Astrocyte of the spinal cord (primary cell): ENCODE data around the gene PCSK5.

Experiments used
- DNase-seq: peaks from one replicate; pipeline ENCODE4 v3.0.0; 2011; ENCODE audit warnings: low read depth, low spot score
- H3K4me3 ChIP-seq: 2 replicates; pipeline ENCODE4 v1.5.1; 2011; ENCODE audit warnings: low read depth, mild to moderate bottlenecking, low read length, moderate library complexity
- CTCF ChIP-seq: IDR thresholded peaks from 2 replicates; pipeline ENCODE4 v1.5.1; 2012; ENCODE audit warnings: low read depth, mild to moderate bottlenecking, low read length, inconsistent platforms
- in situ Hi-C: cut with HindIII; loops from 2 replicates; pipeline ENCODE4 v1.10.0; 2017; ENCODE audit warnings: low sequenced_read_pairs

The PCSK5 gene

DNA sequence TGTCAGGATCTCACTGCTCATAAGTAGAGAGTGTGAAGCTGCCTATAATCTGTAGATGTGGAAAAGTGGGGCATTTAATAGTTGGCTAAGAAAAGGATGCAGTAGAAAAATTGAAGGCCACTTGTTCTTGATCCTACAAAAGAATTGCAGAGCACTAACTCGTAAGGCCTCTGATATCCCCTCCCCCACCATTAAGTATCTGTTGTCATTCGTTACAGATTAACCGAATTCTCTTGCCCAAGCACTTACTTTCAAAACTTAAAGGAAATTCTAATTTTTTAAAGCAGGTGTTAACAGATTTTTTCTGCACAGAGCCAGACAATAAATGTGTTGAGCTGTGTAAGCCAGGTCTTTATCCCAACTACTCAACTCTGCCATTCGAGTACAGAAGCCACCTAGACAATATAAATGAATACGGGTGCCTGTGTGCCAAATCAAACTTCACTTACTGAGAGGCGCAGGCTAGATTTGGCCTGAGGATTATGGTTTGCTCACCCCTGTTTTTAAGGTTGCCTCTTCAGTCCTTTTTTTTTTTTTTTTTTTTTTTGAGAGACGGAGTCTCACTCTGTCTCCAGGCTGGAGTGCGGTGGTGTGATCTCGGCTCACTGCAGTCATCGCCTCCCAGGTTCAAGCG, 268.9 kb downstream of the PCSK5 start:
- no peak for TF ChIP-seq CTCF
- in situ Hi-C loops, result no loop called here
- no peak overlapping the region for H3K4me3 ChIP-seq
- DNase-seq, result no peak

- peak; percentile 12 for DNase-seq
- no peak overlapping the region for H3K4me3 ChIP-seq
- in situ Hi-C loops, result no loop called here
- TF ChIP-seq CTCF, result no peak
Observed at GRCh38 chr9:76161106-76161505, 270.6 kb downstream of the PCSK5 start.

DNA sequence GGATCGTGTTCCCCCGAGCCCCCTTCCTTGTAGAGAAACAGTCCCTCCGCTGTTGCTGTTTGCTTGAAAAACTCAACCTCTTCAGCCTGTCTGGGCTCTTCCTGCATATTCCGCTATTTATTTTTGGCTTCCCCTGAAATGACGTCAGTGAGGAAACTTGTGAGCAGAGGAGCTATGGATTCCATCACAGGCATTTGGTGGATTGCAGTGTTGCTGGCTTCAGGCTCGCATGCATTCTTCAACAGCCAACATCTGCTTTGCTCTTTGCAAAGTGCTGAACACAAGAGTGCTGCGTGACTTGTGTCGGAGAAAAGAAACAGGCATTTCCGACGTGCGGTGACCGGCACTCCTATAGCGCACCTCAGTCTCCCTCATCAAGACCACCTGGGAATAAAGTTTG, 271.1 kb downstream of the PCSK5 start:
- peak; percentile 74 for DNase-seq
- no peak for TF ChIP-seq CTCF
- no peak overlapping the region for H3K4me3 ChIP-seq
- in situ Hi-C loops, result no loop called here

DNA sequence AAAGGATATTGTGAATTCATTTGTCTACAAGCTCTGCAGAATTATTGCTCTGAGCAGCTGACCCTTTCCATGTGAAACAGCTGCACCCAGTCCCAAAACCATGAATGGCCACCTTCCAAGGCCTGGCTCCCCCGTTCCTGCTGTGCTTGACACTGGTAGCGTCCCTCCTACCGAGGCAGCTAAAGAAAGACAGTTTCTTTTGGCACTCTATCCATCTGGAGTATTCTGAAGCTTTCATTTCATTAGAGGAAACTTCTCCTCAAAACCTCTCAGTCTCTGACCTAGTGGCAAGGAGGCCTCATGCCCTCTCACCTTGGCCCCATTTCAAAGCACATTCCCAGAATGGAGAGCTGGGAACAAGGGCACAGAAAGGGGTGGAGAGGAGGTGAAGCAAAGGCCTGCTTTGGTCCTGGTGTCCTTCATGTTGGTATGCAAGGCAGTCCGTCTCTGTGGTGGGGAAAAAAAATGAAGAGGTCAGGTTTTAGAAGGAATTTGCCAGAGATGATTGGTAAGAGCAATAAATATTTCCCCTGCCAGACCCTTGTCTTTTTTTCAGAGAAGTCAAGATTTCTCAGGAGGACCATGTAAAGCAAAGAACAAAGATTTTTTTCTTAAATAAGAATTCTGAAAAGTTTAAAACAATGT, 271.7 kb downstream of the PCSK5 start:
- TF ChIP-seq CTCF, result no peak
- DNase-seq, result peak; percentile 43
- in situ Hi-C loops, result no loop called here
- H3K4me3 ChIP-seq, result no peak overlapping the region

DNA sequence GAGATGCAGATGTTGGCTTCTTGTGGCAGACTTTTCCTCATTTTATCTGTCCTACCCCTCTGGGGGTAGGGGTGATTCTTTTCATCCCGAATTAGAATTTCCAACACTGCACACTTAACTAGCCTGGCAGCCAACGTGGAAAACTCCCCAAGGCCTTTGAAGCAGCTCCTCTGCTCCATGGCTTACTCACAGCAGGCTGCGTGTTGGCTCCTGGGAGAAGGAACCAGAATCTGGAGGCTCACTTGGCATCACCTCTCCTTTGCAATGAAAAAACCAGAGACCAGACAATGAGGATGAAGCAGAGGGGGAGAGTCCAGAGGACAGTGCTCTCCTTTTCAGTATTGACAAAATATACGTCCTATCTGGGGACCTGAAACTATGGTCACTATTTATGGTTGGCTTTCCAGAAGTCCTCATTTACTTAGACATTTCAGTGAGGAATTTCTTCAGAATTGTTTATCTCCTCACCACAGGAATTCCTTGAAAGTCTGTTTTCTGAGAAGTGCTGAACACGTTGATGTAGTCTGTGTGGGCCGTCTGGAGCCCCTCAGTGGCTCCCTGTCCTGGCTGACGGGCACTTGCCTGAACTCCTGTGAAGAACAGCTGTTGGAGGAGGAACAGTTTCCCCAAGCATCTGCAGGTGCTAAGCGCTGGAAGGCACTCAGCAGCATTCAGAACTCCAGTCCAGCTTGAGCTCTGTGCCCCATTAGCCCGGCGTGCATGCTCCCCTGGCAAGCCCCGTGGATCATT, 272.5 kb downstream of the PCSK5 start:
- H3K4me3 ChIP-seq, result no peak overlapping the region
- in situ Hi-C loops, result no loop called here
- TF ChIP-seq CTCF, result no peak
- peak; percentile 70 for DNase-seq

DNA sequence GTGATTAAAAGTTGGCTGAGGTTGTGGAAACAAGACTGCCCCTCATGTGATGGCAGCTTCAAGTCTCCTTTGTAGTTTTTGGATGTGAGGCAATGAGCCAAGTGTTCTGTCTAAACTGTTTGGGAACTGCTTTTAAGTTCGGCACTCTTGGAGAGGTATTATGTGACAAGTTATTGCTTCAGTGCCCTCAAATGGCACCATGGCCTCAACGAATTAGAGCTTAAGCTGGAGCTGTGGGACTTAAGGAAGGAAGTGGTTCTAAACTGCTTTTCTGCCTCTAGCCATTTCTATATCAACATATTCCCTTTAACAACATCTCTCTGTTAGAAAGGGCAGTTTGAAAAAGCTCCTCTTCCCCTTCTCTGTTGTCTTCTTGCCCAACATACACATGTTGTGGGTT, 276.1 kb downstream of the PCSK5 start:
- H3K4me3 ChIP-seq, result no peak overlapping the region
- DNase-seq, result no peak
- in situ Hi-C loops, result no loop called here
- TF ChIP-seq CTCF, result no peak
